Esophagus squamous epithelium (tissue), 4 donors: ENCODE results near the gene ETV2.
A peak's percentile ranks its signal among the peaks of the same experiment; 100 is the strongest.

Experiments
- POLR2A ChIP-seq, 4 donors: fragments of 450-650 bp; IDR thresholded peaks; one replicate each; pipeline ENCODE4 v1.6.1; 2017; ENCODE audit warnings: antibody characterized with exemption in 4 of 4, mild to moderate bottlenecking in 4 of 4, moderate library complexity in 3 of 4
- TF ChIP-seq, protein P1 (sequence below), 6 experiments: fragments of 450-650 bp in 4 of 6; fragments of 200-600 bp in 2 of 6; sonication (generic) in 2 of 6; IDR thresholded peaks; one replicate each; pipeline ENCODE4 v1.5.1; 2016 to 2019; ENCODE audit warnings: antibody characterized with exemption in 6 of 6, mild to moderate bottlenecking in 4 of 6, moderate library complexity in 4 of 6

DNA sequence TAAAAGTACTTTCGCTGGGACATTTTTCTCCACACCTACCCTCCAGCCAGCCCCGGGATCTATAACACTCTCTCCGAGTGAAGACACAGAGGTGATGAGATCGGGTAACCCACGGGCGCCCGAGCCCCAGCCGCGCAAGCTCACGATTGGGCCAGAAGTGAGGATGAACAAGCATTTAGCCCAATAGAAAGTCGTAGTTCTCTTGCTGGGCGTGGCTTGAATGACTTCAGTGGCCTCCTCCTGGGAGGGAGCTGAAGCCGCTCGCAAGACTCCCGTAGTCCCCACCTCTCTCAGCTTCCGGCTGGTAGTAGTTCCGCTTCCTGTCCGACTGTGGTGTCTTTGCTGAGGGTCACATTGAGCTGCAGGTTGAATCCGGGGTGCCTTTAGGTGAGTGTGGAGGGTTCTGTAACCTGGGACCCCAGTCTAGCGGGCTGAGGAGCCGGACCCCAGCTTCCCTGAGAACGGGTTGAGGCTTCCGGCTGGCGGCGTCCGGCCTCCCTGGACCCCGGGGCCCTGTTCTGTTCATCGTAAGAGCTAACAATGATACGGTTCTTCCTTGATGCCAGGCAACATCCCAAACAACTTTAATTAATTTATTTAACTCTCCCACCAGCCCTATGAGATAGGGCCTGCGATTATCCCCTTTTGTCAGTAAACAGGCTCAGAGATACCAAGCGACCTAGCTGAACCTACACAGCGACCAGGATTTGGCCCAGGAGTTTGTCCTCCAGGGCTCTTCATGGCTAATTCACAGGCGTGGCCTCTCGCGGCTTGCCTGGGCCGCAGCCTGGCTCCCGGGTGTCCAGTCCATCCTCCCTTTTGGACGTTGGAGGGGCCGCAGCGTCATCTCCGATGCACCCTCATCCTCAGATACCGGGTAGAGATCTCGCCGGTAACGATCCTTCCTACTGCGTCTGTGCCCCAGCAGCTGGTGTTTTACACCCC lies 6.7 kb downstream of the ETV2 start, which contains the start of gene COX6B1:
- TF ChIP-seq, protein P1, sequence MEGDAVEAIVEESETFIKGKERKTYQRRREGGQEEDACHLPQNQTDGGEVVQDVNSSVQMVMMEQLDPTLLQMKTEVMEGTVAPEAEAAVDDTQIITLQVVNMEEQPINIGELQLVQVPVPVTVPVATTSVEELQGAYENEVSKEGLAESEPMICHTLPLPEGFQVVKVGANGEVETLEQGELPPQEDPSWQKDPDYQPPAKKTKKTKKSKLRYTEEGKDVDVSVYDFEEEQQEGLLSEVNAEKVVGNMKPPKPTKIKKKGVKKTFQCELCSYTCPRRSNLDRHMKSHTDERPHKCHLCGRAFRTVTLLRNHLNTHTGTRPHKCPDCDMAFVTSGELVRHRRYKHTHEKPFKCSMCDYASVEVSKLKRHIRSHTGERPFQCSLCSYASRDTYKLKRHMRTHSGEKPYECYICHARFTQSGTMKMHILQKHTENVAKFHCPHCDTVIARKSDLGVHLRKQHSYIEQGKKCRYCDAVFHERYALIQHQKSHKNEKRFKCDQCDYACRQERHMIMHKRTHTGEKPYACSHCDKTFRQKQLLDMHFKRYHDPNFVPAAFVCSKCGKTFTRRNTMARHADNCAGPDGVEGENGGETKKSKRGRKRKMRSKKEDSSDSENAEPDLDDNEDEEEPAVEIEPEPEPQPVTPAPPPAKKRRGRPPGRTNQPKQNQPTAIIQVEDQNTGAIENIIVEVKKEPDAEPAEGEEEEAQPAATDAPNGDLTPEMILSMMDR (IDR thresholded peaks at IDR 0.05) = no peak
- TF ChIP-seq POLR2A (IDR thresholded peaks at IDR 0.05) = peak in 3 of 4 donors; percentile 28 to 65 (median 65)
